Kidney (tissue), 14 donors: ENCODE data around the gene IL13RA1. TPM values are rescaled to one million over a fixed set of nuclear protein-coding genes. Genes with fewer than 3 reads are reported as not detected.

ENCODE experiments used
- DNase-seq, 5 donors: peaks; one replicate each; pipeline ENCODE4 v3.0.0-alpha.2; 2013 to 2020
- FAIRE-seq: peaks from 2 replicates; lab custom pipeline; 2012; peaks lifted over from hg19 to GRCh38; lab: Jason Lieb, UNC
- H3K27ac ChIP-seq, 2 donors: one replicate each; pipeline ENCODE4 v1.7.0; 2013; ENCODE audit warnings: low read depth in 2 of 2, low read length in 2 of 2, inconsistent platforms in 1 of 2
- H3K27me3 ChIP-seq: one replicate; pipeline ENCODE4 v1.7.1; 2013; ENCODE audit warnings: low read length, inconsistent platforms; ENCODE audit not compliant: control insufficient read depth, insufficient read depth
- H3K36me3 ChIP-seq, 3 donors: one replicate each; pipeline versions ENCODE4 v1.7.0 to v1.7.1; 2013; ENCODE audit warnings: low read length in 3 of 3, control low read depth in 1 of 3, inconsistent platforms in 1 of 3; ENCODE audit not compliant: insufficient read depth in 3 of 3, control insufficient read depth in 2 of 3
- H3K4me1 ChIP-seq, 3 donors: one replicate each; pipeline versions ENCODE4 v1.7.0 to v1.7.1; 2013; ENCODE audit warnings: low read length in 3 of 3, inconsistent platforms in 1 of 3, low read depth in 1 of 3; ENCODE audit not compliant: control insufficient read depth in 2 of 3, insufficient read depth in 2 of 3
- H3K4me3 ChIP-seq, 3 donors: one replicate each; pipeline versions ENCODE4 v1.7.0 to v1.8.1; 2013; ENCODE audit warnings: low read length in 3 of 3, control low read depth in 1 of 3, inconsistent platforms in 1 of 3
- H3K9ac ChIP-seq, 3 donors: one replicate each; pipeline versions ENCODE4 v1.7.0 to v1.7.1; 2013; ENCODE audit warnings: low read length in 3 of 3, control low read depth in 1 of 3, inconsistent platforms in 1 of 3
- H3K9me3 ChIP-seq, 3 donors: one replicate each; pipeline versions ENCODE4 v1.7.0 to v1.7.1; 2013; ENCODE audit warnings: low read length in 3 of 3, control low read depth in 1 of 3, inconsistent platforms in 1 of 3; ENCODE audit not compliant: control insufficient read depth in 2 of 3, insufficient read depth in 1 of 3
- intact Hi-C: fragments of 100-400 bp; cut with DNase I; formaldehyde crosslinking; loops from one replicate; pipeline ENCODE4 v1.11.1; 2022
- polyA plus RNA-seq: library from polyadenylated mRNA; stranded (reverse); fragments of 350-450 nt; fragmentation: Illumina TruSeq; extraction: RNeasy Lipid Tissue Mini Kit (QIAGEN cat#74804); gene quantifications from one replicate; pipeline ENCODE4 v1.2.3, GENCODE V29; 2014; ENCODE audit warnings: low read depth, low replicate concordance; ENCODE audit not compliant: insufficient read depth
- total RNA-seq: library from RNA; stranded (reverse); fragmentation: NEBNext Ultra II Directional; extraction: Animal tissue kit (Norgen Biotek cat#: 25700); gene quantifications from one replicate; pipeline ENCODE4 v1.2.1, GENCODE V29; 2021
- TF ChIP-seq, protein P1 (sequence below): IDR thresholded peaks from 3 replicates; pipeline ENCODE4 v1.5.1; 2012; ENCODE audit warnings: mild to moderate bottlenecking, moderate library complexity, borderline replicate concordance; ENCODE audit not compliant: insufficient read depth; ENCODE audit errors: extremely low read depth
- donor health status: control.
- donor health status: control.
- donor health status: control.
- donor health status: control.
- donor health status: control.
- donor health status: DM: yes; HTN: yes; CAD: no.
- donor health status: Normal renal cell carcinoma (clear cell type).

IL13RA1 gene
- total and polyA plus RNA-seq, 2 donors from 2014 or later, result 26.5 to 79.8 TPM

DNA sequence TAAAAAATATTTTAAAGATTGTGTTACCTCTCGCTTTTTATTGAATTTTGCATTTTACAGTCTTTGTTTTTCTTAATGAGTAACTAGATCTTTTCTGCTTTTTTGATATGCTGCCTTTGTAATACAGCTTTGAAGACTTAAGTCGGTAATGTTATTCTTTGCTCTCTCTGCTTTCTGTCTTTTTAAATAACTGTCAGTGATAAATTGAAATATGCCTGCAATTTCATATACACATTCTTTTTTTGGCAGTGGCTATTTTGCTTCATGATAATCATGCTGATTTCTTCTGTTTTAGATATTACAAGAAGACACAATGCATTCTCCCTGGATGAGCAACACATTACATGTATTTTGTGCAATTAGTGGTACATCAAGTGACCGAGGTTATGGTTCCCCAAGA lies 42.0 kb upstream of the IL13RA1 start:
- Histone ChIP-seq H3K4me1 (no peaks in the 10 kb centered on the region), H3K4me3 (no peak overlapping the region), H3K27ac (no peak overlapping the region), H3K9ac (no peak overlapping the region), H3K36me3 (no peaks in the 10 kb centered on the region), H3K9me3 (no peaks in the 10 kb centered on the region), H3K27me3 (no peaks in the 10 kb centered on the region)
- intact Hi-C loops, result no loop called here
- FAIRE-seq, result no peak
- no peak for DNase-seq
- TF ChIP-seq, protein P1, sequence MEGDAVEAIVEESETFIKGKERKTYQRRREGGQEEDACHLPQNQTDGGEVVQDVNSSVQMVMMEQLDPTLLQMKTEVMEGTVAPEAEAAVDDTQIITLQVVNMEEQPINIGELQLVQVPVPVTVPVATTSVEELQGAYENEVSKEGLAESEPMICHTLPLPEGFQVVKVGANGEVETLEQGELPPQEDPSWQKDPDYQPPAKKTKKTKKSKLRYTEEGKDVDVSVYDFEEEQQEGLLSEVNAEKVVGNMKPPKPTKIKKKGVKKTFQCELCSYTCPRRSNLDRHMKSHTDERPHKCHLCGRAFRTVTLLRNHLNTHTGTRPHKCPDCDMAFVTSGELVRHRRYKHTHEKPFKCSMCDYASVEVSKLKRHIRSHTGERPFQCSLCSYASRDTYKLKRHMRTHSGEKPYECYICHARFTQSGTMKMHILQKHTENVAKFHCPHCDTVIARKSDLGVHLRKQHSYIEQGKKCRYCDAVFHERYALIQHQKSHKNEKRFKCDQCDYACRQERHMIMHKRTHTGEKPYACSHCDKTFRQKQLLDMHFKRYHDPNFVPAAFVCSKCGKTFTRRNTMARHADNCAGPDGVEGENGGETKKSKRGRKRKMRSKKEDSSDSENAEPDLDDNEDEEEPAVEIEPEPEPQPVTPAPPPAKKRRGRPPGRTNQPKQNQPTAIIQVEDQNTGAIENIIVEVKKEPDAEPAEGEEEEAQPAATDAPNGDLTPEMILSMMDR, result no peak

DNA sequence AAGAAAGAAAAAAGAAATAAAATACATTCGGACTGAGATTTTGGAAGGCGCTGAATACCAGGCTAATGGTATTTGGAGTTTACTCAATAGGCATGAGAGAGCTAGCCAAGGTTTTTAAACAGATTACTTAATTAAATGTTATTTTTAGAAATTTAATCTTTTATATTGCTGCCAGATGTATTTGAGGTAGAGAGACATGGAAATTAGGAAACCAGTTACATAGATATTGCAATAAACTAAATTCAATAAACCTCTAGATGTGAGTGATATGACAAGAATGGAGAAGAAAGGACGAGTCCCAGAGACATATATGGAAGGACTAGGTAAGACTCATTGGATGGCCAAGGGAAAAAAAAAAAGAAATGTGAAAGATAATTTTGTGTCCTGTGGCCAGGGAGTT lies 38.5 kb upstream of the IL13RA1 start:
- intact Hi-C loops, result no loop called here

GRCh38 chrX:118693843-118694242 lies 33.6 kb upstream of the IL13RA1 start:
- no peaks in the 10 kb centered on the region for H3K36me3 ChIP-seq
- intact Hi-C loops, result no loop called here
- no peaks in the 10 kb centered on the region for H3K4me1 ChIP-seq
- no peaks in the 10 kb centered on the region for H3K9me3 ChIP-seq
- no peaks in the 10 kb centered on the region for H3K27me3 ChIP-seq
- TF ChIP-seq, protein P1, result no peak
- no peak for FAIRE-seq
- H3K27ac ChIP-seq, result no peak overlapping the region
- DNase-seq, result no peak
- H3K4me3 ChIP-seq, result no peak overlapping the region
- no peak overlapping the region for H3K9ac ChIP-seq

More for the DNA sequence above, 38.5 kb upstream of the IL13RA1 start:
- no peaks in the 10 kb centered on the region for H3K36me3 ChIP-seq
- no peaks in the 10 kb centered on the region for H3K4me1 ChIP-seq
- no peaks in the 10 kb centered on the region for H3K27me3 ChIP-seq
- no peaks in the 10 kb centered on the region for H3K9me3 ChIP-seq
- no peak overlapping the region for H3K27ac ChIP-seq
- no peak for FAIRE-seq
- TF ChIP-seq, protein P1, result no peak
- no peak overlapping the region for H3K4me3 ChIP-seq
- no peak overlapping the region for H3K9ac ChIP-seq
- no peak for DNase-seq

GRCh38 chrX:118694638-118695037 lies 32.8 kb upstream of the IL13RA1 start:
- DNase-seq (no peak), FAIRE-seq (peak; percentile 68)
- Histone ChIP-seq H3K9ac (no peak overlapping the region), H3K27ac (no peak overlapping the region), H3K4me1 (no peaks in the 10 kb centered on the region), H3K9me3 (no peaks in the 10 kb centered on the region), H3K36me3 (no peaks in the 10 kb centered on the region), H3K27me3 (no peaks in the 10 kb centered on the region), H3K4me3 (no peak overlapping the region)
- TF ChIP-seq, protein P1, result no peak
- intact Hi-C loops, result no loop called here
